ENCODE measurements around the gene PRKN.

Gene PRKN

GRCh38 chr6:161494566-161494965, 1233.0 kb downstream of the PRKN start:
- no peak overlapping the region for H3K4me3 ChIP-seq (ENCODE audit: low read length)
- no peak for TF ChIP-seq CTCF (IDR thresholded peaks at IDR 0.05; ENCODE audit: insufficient read depth, low read depth, low read length, missing control alignments)
- no peak for DNase-seq (ENCODE audit: low read depth)

DNA sequence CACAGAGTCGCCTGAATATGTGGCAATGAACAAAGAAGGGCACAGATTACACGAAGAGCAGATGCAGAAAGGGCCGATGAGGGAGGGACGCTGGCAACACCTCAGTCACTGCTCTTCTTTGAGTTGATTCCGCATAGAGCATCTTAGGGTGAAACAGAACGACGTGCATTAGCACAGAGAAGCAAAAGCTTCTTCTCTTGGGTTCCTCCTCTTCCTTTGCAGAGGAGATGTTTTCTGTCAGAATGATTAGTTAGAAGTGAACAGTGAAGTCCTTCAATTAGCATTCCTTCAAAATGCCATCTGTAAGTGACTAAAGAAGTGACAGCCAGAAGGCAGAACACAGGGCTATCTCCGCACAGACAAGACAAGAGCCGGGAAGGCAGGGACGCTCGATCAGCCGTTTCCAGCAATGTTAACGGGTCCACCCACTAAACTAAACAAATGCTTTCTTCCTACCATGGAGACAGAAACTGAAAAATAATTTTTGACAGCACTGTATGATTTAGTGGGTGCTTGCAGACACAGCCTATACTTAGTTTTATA, 1233.9 kb downstream of the PRKN start:
- H3K4me3 ChIP-seq (ENCODE audit: low read length): no peak overlapping the region
- no peak for TF ChIP-seq CTCF (IDR thresholded peaks at IDR 0.05; ENCODE audit: insufficient read depth, low read depth, low read length, missing control alignments)
- no peak for DNase-seq (ENCODE audit: low read depth)

DNA sequence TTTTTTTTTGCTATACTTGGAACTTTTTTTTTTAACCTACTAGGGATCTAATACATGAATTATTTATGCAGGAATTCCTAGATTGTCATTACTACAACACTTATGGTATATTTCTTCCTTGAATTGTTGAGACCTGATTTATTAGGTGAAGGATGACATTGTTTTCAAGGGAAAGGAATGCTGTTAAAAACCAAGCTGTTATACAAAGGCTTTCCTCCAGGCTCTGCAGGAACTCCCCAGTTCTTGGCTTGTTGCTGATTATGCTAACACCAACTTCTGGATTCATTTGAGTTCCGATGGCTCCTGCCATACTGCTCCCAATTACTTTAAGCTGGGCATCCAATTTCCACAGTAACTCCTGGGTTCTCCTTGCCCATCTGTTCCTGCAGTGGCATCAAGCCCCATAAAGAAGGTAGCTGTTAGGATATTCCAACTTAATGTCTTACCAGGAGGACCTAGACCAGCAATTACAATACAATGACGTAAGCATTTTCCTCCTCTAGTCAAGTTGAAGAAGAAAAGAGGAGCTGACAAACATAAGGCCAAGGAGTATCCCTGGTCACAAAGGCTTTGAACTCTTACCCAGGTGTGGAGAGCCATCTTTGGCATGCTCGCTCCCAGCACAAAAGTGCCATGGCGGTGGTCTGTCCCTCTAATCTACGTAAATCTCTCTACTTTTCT, 1237.8 kb downstream of the PRKN start:
- no peak for DNase-seq (ENCODE audit: low read depth)
- H3K4me3 ChIP-seq (ENCODE audit: low read length): no peak overlapping the region
- TF ChIP-seq CTCF (IDR thresholded peaks at IDR 0.05; ENCODE audit: insufficient read depth, low read depth, low read length, missing control alignments): no peak

DNA sequence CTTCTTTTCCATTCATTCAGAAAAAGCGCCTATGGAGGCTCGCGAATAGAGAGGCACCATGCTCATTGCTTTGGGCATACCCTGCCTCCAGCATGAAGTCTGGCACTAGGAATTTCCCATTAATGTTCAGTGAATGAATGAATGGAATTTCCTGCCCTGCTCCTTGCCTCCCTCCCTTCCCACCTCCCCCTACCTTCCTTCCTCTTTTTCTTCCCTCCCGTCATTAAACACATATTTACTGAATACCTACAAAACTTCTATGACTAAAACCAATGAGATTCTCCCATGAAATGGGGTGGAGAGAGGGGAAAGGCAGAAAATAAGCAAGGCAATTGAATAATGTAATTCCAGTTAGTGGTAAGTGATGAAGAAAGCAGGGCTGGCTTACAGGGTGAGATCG, 1239.9 kb downstream of the PRKN start:
- DNase-seq (ENCODE audit: low read depth): no peak
- no peak overlapping the region for H3K4me3 ChIP-seq (ENCODE audit: low read length)
- no peak for TF ChIP-seq CTCF (IDR thresholded peaks at IDR 0.05; ENCODE audit: insufficient read depth, low read depth, low read length, missing control alignments)

GRCh38 chr6:161487217-161487531, 1240.4 kb downstream of the PRKN start:
- H3K4me3 ChIP-seq (ENCODE audit: low read length): no peak overlapping the region
- no peak for TF ChIP-seq CTCF (IDR thresholded peaks at IDR 0.05; ENCODE audit: insufficient read depth, low read depth, low read length, missing control alignments)
- no peak for DNase-seq (ENCODE audit: low read depth)

- peak; percentile 97 for DNase-seq (ENCODE audit: low read depth)
- H3K4me3 ChIP-seq (ENCODE audit: low read length): no peak overlapping the region
- TF ChIP-seq CTCF (IDR thresholded peaks at IDR 0.05; ENCODE audit: insufficient read depth, low read depth, low read length, missing control alignments): no peak
Measured at GRCh38 chr6:161486361-161487216, 1241.0 kb downstream of the PRKN start.

Data from epithelial cell of esophagus (primary cell).